Thoracic aorta (tissue), 2 donors: ENCODE results near the gene MYRF. TPM values are rescaled to one million over a fixed set of nuclear protein-coding genes. Genes with fewer than 3 reads are reported as not detected.

Experiments used
- ATAC-seq: fragments of 150-250 bp; one replicate; pipeline ENCODE4 v1.8.0; 2017; ENCODE audit warnings: low read depth; ENCODE audit not compliant: insufficient number of reproducible peaks, low FRiP score
- DNase-seq: peaks from one replicate; pipeline ENCODE4 v3.0.0-alpha.2; 2020; ENCODE audit warnings: low spot score
- H3K27ac ChIP-seq, 2 donors: fragments of 200-600 bp; sonication (generic); 1 replicate in 1 of 2; 2 replicates in 1 of 2; pipeline ENCODE4 v1.5.1; 2016; ENCODE audit warnings: mild to moderate bottlenecking in 2 of 2, moderate library complexity in 2 of 2
- H3K27me3 ChIP-seq: fragments of 200-600 bp; sonication (generic); replicated peaks from 2 replicates; pipeline ENCODE4 v1.6.0; 2016; ENCODE audit warnings: mild to moderate bottlenecking; ENCODE audit not compliant: insufficient read depth
- H3K36me3 ChIP-seq: fragments of 200-600 bp; sonication (generic); one replicate; pipeline ENCODE4 v1.5.1; 2016
- H3K4me1 ChIP-seq, 2 donors: fragments of 200-600 bp; sonication (generic); 1 replicate in 1 of 2; 2 replicates in 1 of 2; pipeline versions ENCODE4 v1.5.1 to v1.6.0; 2016; ENCODE audit warnings: low read depth in 2 of 2, mild to moderate bottlenecking in 1 of 2; ENCODE audit not compliant: control insufficient read depth in 1 of 2
- H3K4me3 ChIP-seq: fragments of 200-600 bp; sonication (generic); 2 replicates; pipeline ENCODE4 v1.5.1; 2016; ENCODE audit warnings: mild to moderate bottlenecking
- H3K9me3 ChIP-seq: fragments of 200-600 bp; sonication (generic); 2 replicates; pipeline ENCODE4 v1.5.1; 2016
- total RNA-seq, 2 donors: library from RNA; depleted of rRNA; stranded (reverse); fragments of >200 nt; gene quantifications; one replicate each; pipeline versions ENCODE4 v1.1.0 to v1.2.3, GENCODE V29; 2016
- TF ChIP-seq, protein P1 (sequence below): fragments of 200-600 bp; sonication (generic); IDR thresholded peaks from one replicate; pipeline ENCODE4 v1.5.1; 2019; ENCODE audit warnings: antibody characterized with exemption

Gene MYRF
- total RNA-seq, 2 donors from 2014 or later: 5.1 TPM; not detected in 1

DNA sequence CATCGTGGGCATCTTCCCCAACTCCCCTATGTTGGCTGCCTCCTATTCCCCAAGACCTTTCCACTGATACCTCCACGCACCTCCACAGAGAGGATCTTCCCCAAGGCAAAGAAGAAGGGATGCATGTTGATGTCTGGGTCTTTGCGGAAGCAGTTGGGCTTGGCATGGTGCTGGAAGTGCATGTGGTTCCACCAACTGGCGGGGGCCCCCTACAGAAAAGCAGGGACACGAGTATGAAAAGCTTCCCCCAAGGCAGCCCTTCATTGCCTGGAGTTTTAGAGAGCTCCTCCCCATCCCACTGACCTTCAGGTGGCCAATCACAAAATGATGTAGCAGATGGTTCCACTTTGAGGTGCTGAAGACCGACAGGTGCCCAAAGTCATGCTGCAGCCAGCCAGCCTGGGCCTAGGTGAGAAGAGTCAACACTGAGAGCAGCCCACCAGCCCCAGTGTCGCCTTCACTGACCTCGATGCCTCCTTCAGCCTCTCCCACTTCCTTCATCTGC, 58.3 kb downstream of the MYRF start:
- peaks cover 41% of the 10 kb centered on the region for H3K36me3 ChIP-seq
- TF ChIP-seq, protein P1, sequence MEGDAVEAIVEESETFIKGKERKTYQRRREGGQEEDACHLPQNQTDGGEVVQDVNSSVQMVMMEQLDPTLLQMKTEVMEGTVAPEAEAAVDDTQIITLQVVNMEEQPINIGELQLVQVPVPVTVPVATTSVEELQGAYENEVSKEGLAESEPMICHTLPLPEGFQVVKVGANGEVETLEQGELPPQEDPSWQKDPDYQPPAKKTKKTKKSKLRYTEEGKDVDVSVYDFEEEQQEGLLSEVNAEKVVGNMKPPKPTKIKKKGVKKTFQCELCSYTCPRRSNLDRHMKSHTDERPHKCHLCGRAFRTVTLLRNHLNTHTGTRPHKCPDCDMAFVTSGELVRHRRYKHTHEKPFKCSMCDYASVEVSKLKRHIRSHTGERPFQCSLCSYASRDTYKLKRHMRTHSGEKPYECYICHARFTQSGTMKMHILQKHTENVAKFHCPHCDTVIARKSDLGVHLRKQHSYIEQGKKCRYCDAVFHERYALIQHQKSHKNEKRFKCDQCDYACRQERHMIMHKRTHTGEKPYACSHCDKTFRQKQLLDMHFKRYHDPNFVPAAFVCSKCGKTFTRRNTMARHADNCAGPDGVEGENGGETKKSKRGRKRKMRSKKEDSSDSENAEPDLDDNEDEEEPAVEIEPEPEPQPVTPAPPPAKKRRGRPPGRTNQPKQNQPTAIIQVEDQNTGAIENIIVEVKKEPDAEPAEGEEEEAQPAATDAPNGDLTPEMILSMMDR: no peak

DNA sequence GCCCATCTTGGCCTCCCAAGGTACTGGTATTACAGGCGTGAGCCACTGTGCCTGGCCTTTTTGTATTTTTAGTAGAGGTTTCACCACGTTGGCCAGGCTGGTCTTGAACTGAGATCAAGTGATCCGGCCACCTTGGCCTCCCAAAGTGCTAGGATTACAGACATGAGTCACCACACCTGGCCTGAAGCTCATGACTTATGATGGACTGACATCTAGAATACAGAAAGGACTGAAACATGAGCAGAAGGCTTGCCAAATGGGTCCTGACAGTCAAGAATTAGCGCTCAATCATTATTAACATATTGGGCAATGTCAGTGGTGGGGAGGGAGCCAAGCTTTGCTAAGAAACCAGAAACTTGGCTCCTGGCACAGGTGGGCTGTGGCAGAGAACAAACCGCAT, 59.4 kb downstream of the MYRF start:
- ATAC-seq: no peak
- H3K4me1 ChIP-seq: no peaks in the 10 kb centered on the region
- DNase-seq: no peak
- TF ChIP-seq, protein P1: no peak
- peaks cover 39% of the 10 kb centered on the region for H3K36me3 ChIP-seq
- H3K27me3 ChIP-seq: no peaks in the 10 kb centered on the region
- no peaks in the 10 kb centered on the region for H3K9me3 ChIP-seq
- H3K27ac ChIP-seq: no peak overlapping the region
- H3K4me3 ChIP-seq: no peak overlapping the region

More for the DNA sequence above, 58.3 kb downstream of the MYRF start:
- no peak overlapping the region for H3K27ac ChIP-seq
- no peaks in the 10 kb centered on the region for H3K27me3 ChIP-seq
- DNase-seq (no peak), ATAC-seq (no peak)
- H3K4me1 ChIP-seq: no peaks in the 10 kb centered on the region
- no peaks in the 10 kb centered on the region for H3K9me3 ChIP-seq
- no peak overlapping the region for H3K4me3 ChIP-seq

DNA sequence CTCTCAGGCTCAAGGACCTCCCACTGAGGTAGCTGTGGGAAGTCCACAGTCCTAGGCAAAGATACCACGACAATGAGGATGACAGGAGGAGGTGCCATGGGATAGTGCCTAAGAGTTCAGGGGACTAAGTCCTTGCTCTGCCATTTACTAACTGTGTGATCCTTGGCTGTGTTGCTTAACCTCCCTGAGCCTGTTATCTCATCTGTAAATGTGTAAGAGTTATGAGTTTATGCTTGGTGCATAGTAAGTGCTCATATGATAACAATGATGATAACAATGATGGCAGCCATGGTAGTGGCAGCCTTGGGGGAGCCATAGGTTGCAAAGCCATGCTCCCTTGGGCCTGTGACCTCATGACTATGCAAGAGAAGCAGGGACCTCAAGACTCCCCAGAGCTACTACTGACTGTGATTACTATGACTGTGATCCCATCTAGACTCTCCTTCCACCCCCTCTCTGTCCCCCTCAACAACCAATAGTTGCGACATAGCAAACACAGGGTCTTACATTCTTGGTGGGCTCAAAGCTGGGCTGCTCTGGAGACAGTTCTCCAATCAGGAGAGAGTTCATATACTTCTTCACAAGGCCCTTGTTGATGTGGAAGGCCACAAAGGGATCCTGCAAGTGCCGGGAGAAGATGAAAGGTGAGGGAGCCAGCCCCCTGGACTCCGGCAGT, 60.4 kb downstream of the MYRF start:
- Histone ChIP-seq H3K27ac (no peak overlapping the region), H3K4me1 (peaks cover 4 to 9% of the 10 kb centered on the region in 2 donors)
- TF ChIP-seq, protein P1: no peak

DNA sequence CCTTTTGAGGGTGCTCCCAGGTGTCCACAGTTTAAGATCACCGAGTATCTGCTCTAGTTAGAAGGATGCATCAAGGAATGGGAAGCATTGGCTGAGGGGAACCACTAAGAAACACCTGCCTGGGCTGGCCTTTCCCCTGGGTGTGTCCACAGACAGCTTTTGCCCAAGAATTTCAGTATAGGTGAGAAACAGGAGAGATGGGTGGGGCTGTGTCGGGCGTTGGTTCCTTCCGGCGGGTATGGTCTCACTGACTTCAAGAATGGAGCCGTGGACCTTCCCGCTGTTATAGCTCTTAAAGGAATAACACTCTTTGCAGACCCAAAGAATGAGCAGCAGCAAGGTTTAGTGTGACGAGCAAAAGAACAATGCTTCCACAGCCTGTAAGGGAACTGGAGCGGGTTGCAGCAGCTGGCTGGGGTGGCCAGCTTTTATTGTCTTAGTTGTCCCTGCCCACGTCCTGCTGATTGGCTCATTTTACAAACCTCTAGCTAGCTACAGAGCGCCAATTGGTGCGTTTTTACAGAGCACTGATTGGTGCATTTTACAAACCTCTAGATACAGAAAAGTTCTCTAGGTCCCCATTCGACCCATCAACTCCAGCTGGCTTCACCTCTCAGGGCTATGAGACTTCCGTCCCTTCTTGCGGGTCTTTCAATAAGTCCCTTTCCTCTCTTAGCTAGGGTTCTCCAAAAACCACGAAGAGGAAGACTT, 62.0 kb downstream of the MYRF start:
- Histone ChIP-seq H3K9me3 (no peaks in the 10 kb centered on the region), H3K27me3 (no peaks in the 10 kb centered on the region), H3K4me1 (peaks cover 4 to 10% of the 10 kb centered on the region in 2 donors), H3K36me3 (peaks cover 20% of the 10 kb centered on the region), H3K27ac (peak overlapping the region; percentile 99 to 100), H3K4me3 (peak overlapping the region; percentile 92)
- DNase-seq (no peak), ATAC-seq (peak; percentile 8)
- TF ChIP-seq, protein P1: no peak

More for the DNA sequence above, 60.4 kb downstream of the MYRF start:
- H3K36me3 ChIP-seq: peaks cover 30% of the 10 kb centered on the region
- H3K27me3 ChIP-seq: no peaks in the 10 kb centered on the region
- DNase-seq (no peak), ATAC-seq (no peak)
- no peaks in the 10 kb centered on the region for H3K9me3 ChIP-seq
- H3K4me3 ChIP-seq: no peak overlapping the region
